H1 (cell line): ENCODE measurements around the gene ARSK. TPM values are rescaled to one million over a fixed set of nuclear protein-coding genes. Genes with fewer than 3 reads are reported as not detected.

ENCODE experiments used
- CTCF ChIA-PET: fragments of 300-600 bp; sonication (Branson Sonifier 250); formaldehyde crosslinking; loops from one replicate; lab custom pipeline; 2021; ENCODE audit not compliant: partially characterized antibody; lab: Charles Lee
- POLR2A ChIA-PET: fragments of 300-600 bp; sonication (Branson Sonifier 250); formaldehyde crosslinking; loops from one replicate; lab custom pipeline; 2021; ENCODE audit warnings: inconsistent platforms; ENCODE audit not compliant: partially characterized antibody; lab: Charles Lee
- DNase-seq, 2 experiments: peaks; one replicate each; pipeline versions ENCODE4 v3.0.0 to v3.0.0-alpha.2; 2010 to 2022; ENCODE audit warnings: low spot score in 2 of 2, low read depth in 1 of 2, mixed read lengths in 1 of 2
- FAIRE-seq: peaks from 2 replicates; lab custom pipeline; 2011; peaks lifted over from hg19 to GRCh38; lab: Jason Lieb, UNC
- H2AFZ ChIP-seq: 2 replicates; pipeline ENCODE4 v1.8.1; 2012; ENCODE audit warnings: low read length, inconsistent platforms
- H2AK5ac ChIP-seq: 2 replicates; pipeline ENCODE4 v1.6.1; 2013; ENCODE audit warnings: low read depth, low read length
- H2BK120ac ChIP-seq: replicated peaks from 2 replicates; pipeline ENCODE3; 2013; ENCODE audit warnings: low read depth, low read length, inconsistent platforms
- H2BK12ac ChIP-seq: 2 replicates; pipeline ENCODE4 v1.6.1; 2013; ENCODE audit warnings: low read depth, low read length
- H2BK15ac ChIP-seq: 2 replicates; pipeline ENCODE4 v1.6.1; 2013; ENCODE audit warnings: low read length
- H2BK20ac ChIP-seq: 2 replicates; pipeline ENCODE4 v1.6.1; 2013; ENCODE audit warnings: low read length
- H2BK5ac ChIP-seq: 2 replicates; pipeline ENCODE4 v1.6.1; 2013; ENCODE audit warnings: low read depth, low read length
- H3K14ac ChIP-seq: 2 replicates; pipeline ENCODE4 v1.6.1; 2013; ENCODE audit warnings: inconsistent platforms; ENCODE audit not compliant: insufficient read length
- H3K18ac ChIP-seq: 2 replicates; pipeline ENCODE4 v1.6.1; 2013; ENCODE audit warnings: low read length; ENCODE audit errors: extremely low read depth
- H3K23ac ChIP-seq: 2 replicates; pipeline ENCODE4 v1.6.1; 2013; ENCODE audit warnings: inconsistent platforms; ENCODE audit not compliant: insufficient read length
- H3K23me2 ChIP-seq: 2 replicates; pipeline ENCODE4 v1.6.1; 2013; ENCODE audit warnings: low read depth, low read length
- H3K27ac ChIP-seq: 2 replicates; pipeline ENCODE4 v1.6.1; 2011; ENCODE audit warnings: low read depth, low read length, inconsistent platforms
- H3K27me3 ChIP-seq, 4 experiments: replicated peaks in 1 of 4; 1 replicate in 1 of 4; 2 replicates in 3 of 4; pipeline versions ENCODE4 v1.6.1 to v1.8.1; 2011 to 2013; ENCODE audit warnings: low read length in 3 of 4, mild to moderate bottlenecking in 3 of 4, inconsistent platforms in 2 of 4, mixed read lengths in 2 of 4, moderate library complexity in 1 of 4; ENCODE audit not compliant: control insufficient read depth in 3 of 4, insufficient read depth in 3 of 4; ENCODE audit errors: extremely low read depth in 1 of 4
- H3K36me3 ChIP-seq, 4 experiments: 2 replicates each; pipeline versions ENCODE4 v1.6.1 to v1.8.1; 2011 to 2013; ENCODE audit warnings: mild to moderate bottlenecking in 4 of 4, low read length in 3 of 4, moderate library complexity in 2 of 4, control low read depth in 1 of 4, inconsistent platforms in 1 of 4; ENCODE audit not compliant: insufficient read depth in 4 of 4, control insufficient read depth in 2 of 4
- H3K4ac ChIP-seq: replicated peaks from 2 replicates; pipeline ENCODE3; 2013; ENCODE audit warnings: low read length, low read depth, mixed read lengths, inconsistent platforms; ENCODE audit not compliant: insufficient read length
- H3K4me1 ChIP-seq, 4 experiments: replicated peaks in 1 of 4; 1 replicate in 1 of 4; 2 replicates in 3 of 4; pipeline versions ENCODE4 v1.6.1 to v1.8.1; 2011 to 2013; ENCODE audit warnings: low read length in 3 of 4, inconsistent platforms in 2 of 4, mixed read lengths in 1 of 4; ENCODE audit not compliant: insufficient read depth in 4 of 4, control insufficient read depth in 3 of 4
- H3K4me2 ChIP-seq, 2 experiments: 2 replicates each; pipeline versions ENCODE4 v1.6.1 to v1.8.1; 2011 to 2013; ENCODE audit warnings: low read depth in 2 of 2, low read length in 2 of 2, control low read depth in 1 of 2, inconsistent platforms in 1 of 2, mild to moderate bottlenecking in 1 of 2; ENCODE audit not compliant: insufficient read depth in 1 of 2
- H3K4me3 ChIP-seq, 4 experiments: fragments of 200-600, 300-600 bp in 1 of 4; sonication (generic), shearing (Covaris generic), sonication (Bioruptor Twin) in 1 of 4; 2 replicates each; pipeline versions ENCODE4 v1.5.1 to v1.8.1; 2011 to 2016; ENCODE audit warnings: low read length in 4 of 4, low read depth in 3 of 4, control low read depth in 2 of 4, inconsistent platforms in 2 of 4, mild to moderate bottlenecking in 2 of 4, mixed read lengths in 1 of 4, moderate library complexity in 1 of 4; ENCODE audit not compliant: insufficient read depth in 2 of 4; ENCODE audit errors: extremely low read depth in 1 of 4
- H3K56ac ChIP-seq: replicated peaks from 2 replicates; pipeline ENCODE3; 2013; ENCODE audit warnings: low read depth, mild to moderate bottlenecking, mixed read lengths, low read length, inconsistent platforms; ENCODE audit not compliant: insufficient read length
- H3K79me1 ChIP-seq: 2 replicates; pipeline ENCODE4 v1.6.1; 2013; ENCODE audit warnings: low read depth, low read length, control low read depth
- H3K79me2 ChIP-seq, 2 experiments: 2 replicates each; pipeline versions ENCODE4 v1.6.1 to v1.8.1; 2012 to 2013; ENCODE audit warnings: low read length in 2 of 2, mild to moderate bottlenecking in 2 of 2, inconsistent platforms in 1 of 2; ENCODE audit not compliant: insufficient read depth in 2 of 2, control insufficient read depth in 1 of 2
- H3K9ac ChIP-seq, 4 experiments: replicated peaks in 1 of 4; 1 replicate in 1 of 4; 2 replicates in 3 of 4; pipeline versions ENCODE4 v1.6.1 to v1.8.1; 2011 to 2013; ENCODE audit warnings: low read depth in 3 of 4, low read length in 3 of 4, control low read depth in 2 of 4, mild to moderate bottlenecking in 2 of 4, moderate library complexity in 2 of 4, inconsistent platforms in 1 of 4; ENCODE audit errors: extremely low read depth in 1 of 4
- H3K9me3 ChIP-seq, 2 experiments: 2 replicates each; pipeline versions ENCODE4 v1.6.1 to v1.8.1; 2012 to 2013; ENCODE audit warnings: mild to moderate bottlenecking in 2 of 2, moderate library complexity in 2 of 2, control low read depth in 1 of 2, inconsistent platforms in 1 of 2, low read depth in 1 of 2, low read length in 1 of 2, mixed read lengths in 1 of 2; ENCODE audit not compliant: insufficient read depth in 2 of 2
- H4K20me1 ChIP-seq, 2 experiments: replicated peaks in 1 of 2; 2 replicates each; pipeline versions ENCODE3 to v1.8.1; 2011 to 2013; ENCODE audit warnings: inconsistent platforms in 2 of 2, low read length in 2 of 2, mild to moderate bottlenecking in 1 of 2; ENCODE audit not compliant: insufficient read depth in 2 of 2, control insufficient read depth in 1 of 2
- H4K5ac ChIP-seq: 2 replicates; pipeline ENCODE4 v1.6.1; 2013; ENCODE audit warnings: low read length, low read depth, mixed read lengths, inconsistent platforms; ENCODE audit not compliant: insufficient read length
- H4K8ac ChIP-seq: 2 replicates; pipeline ENCODE4 v1.8.0; 2013; ENCODE audit warnings: mild to moderate bottlenecking, moderate library complexity, low read length, inconsistent platforms; ENCODE audit not compliant: insufficient read depth; ENCODE audit errors: extremely low read depth
- H4K91ac ChIP-seq: replicated peaks from 2 replicates; pipeline ENCODE3; 2013; ENCODE audit warnings: low read length, mixed read lengths, inconsistent platforms; ENCODE audit not compliant: insufficient read length
- EP300 ChIP-seq, 2 experiments: IDR thresholded peaks; 1 replicate in 1 of 2; 2 replicates in 1 of 2; pipeline ENCODE4 v1.6.1; 2011 to 2012; ENCODE audit warnings: low read depth in 2 of 2, low read length in 2 of 2, mild to moderate bottlenecking in 2 of 2, borderline replicate concordance in 1 of 2, inconsistent platforms in 1 of 2, moderate library complexity in 1 of 2
- SIN3A ChIP-seq, 2 experiments: IDR thresholded peaks in 1 of 2; conservative IDR thresholded peaks in 1 of 2; 2 replicates each; pipeline ENCODE4 v1.6.1; 2011 to 2012; ENCODE audit warnings: low read length in 2 of 2, improper control_type of control experiment in 1 of 2, low read depth in 1 of 2, mild to moderate bottlenecking in 1 of 2
- WGBS, 2 experiments: shearing (Covaris generic) in 1 of 2; methylation state at CpG; one replicate each; pipeline versions ENCODE4 v1.1.6 to v1.1.7; 2013 to 2015; ENCODE audit warnings: low lambda C conversion rate in 2 of 2, mixed read lengths in 2 of 2, inconsistent platforms in 1 of 2, low coverage in 1 of 2, missing lambda C conversion rate in 1 of 2; ENCODE audit not compliant: insufficient replicate concordance in 2 of 2, insufficient coverage in 1 of 2, insufficient read length in 1 of 2; ENCODE audit errors: extremely low coverage in 1 of 2, missing lambda C conversion rate in 1 of 2; 5-methylcytosine and 5-hydroxymethylcytosine counted together
- polyA plus RNA-seq, 7 experiments: library from polyadenylated mRNA; depleted of rRNA in 3 of 7; stranded (reverse) in 5 of 7; unstranded in 2 of 7; fragments of >200 nt in 5 of 7; fragments of 200-250 nt in 2 of 7; gene quantifications; 1 replicate in 5 of 7; 2 replicates in 1 of 7; 4 replicates in 1 of 7; pipeline versions ENCODE4 v1.2.1 to v1.2.3, GENCODE V29; 2011 to 2013; ENCODE audit warnings: missing spikeins in 2 of 7, mixed read lengths in 2 of 7
- total RNA-seq: library from RNA; stranded (reverse); fragmentation: NEBNext Ultra II Directional; extraction: Animal tissue kit (Norgen Biotek cat#: 25700); gene quantifications from 2 replicates; pipeline ENCODE4 v1.2.1, GENCODE V29; 2021
- TF ChIP-seq, protein P1 (sequence below): IDR thresholded peaks from 2 replicates; pipeline ENCODE4 v1.6.1; 2012; ENCODE audit warnings: inconsistent platforms

The ARSK gene
- total and polyA plus RNA-seq, 2 of the 8 experiments (the other 6 are each of a cell fraction or from before 2014, with no cell fraction given) = 8.4 to 14.1 TPM

DNA sequence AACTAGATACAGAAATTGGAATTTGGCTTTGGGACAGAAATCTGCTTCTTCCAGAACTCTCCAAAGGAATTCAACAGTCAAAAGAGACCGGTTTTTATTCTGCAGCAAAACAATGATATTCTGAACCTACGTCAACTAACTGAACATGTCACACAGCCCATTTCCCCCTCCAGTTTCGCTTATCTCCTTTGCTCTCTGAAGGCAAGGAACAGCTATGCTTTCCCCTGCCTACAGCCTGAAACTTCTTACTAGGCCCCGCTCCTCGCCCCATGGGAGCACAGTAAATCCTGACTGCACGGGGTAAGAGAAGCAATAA lies 612 bp upstream of the ARSK start:
- Histone ChIP-seq H2BK15ac (no peak overlapping the region), H3K4me1 (no peaks in the 10 kb centered on the region; a peak in 1 of 7 replicates), H4K8ac (no peak overlapping the region; the same call in 1 of the 2 replicates), H3K9ac (peak overlapping the region in 3 of 4 experiments; percentile 19 to 78 (median 77); a peak in 5 of 7 replicates), H3K36me3 (peaks cover 0 to 12% (median 0%) of the 10 kb centered on the region in 4 experiments; a peak in 2 of 8 replicates), H3K14ac (no peak overlapping the region), H3K79me1 (peaks cover 2% of the 10 kb centered on the region; the same call in 1 of the 2 replicates), H4K91ac (no peak overlapping the region), H3K18ac (no peak overlapping the region), H4K20me1 (no peaks in the 10 kb centered on the region), H3K27ac (0 out of 2 replicates have a peak overlapping the region, but pooled peaks have one; percentile 16), H2BK20ac (no peak overlapping the region), H3K9me3 (no peaks in the 10 kb centered on the region), H3K4ac (no peak overlapping the region), H3K23me2 (peaks cover 3% of the 10 kb centered on the region; the same call in 1 of the 2 replicates), H2BK5ac (no peak overlapping the region), H2AK5ac (no peak overlapping the region), H3K23ac (no peak overlapping the region), H3K79me2 (peaks cover 0 to 56% of the 10 kb centered on the region in 2 experiments; a peak in 3 of 4 replicates), H3K27me3 (no peaks in the 10 kb centered on the region), H2BK120ac (no peak overlapping the region), H2AFZ (peak overlapping the region; percentile 37; the same call in 1 of the 2 replicates), H3K4me3 (peak overlapping the region; percentile 70 to 81 (median 76)), H2BK12ac (no peak overlapping the region), H4K5ac (no peak overlapping the region), H3K56ac (no peak overlapping the region), H3K4me2 (peak overlapping the region; percentile 64 to 81)
- WGBS, 2 experiments = 2% methylated on average over 6 of the region's 6 CpGs; no CpG with 5 or more reads in 1 of the 2 experiments
- no peak for DNase-seq
- no peak for FAIRE-seq
- ChIA-PET POLR2A (no interaction called here), CTCF (no interaction called here)
- no peak for TF ChIP-seq EP300 (IDR thresholded peaks at IDR 0.05; ENCODE audit: borderline replicate concordance in 1 of 2, low read depth in 2 of 2, low read length in 2 of 2)
- TF ChIP-seq, protein P1, sequence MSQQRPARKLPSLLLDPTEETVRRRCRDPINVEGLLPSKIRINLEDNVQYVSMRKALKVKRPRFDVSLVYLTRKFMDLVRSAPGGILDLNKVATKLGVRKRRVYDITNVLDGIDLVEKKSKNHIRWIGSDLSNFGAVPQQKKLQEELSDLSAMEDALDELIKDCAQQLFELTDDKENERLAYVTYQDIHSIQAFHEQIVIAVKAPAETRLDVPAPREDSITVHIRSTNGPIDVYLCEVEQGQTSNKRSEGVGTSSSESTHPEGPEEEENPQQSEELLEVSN = no peak
- TF ChIP-seq SIN3A (conservative IDR thresholded peaks at IDR 0.05 in 1 of 2, IDR thresholded peaks at IDR 0.05 in 1 of 2; ENCODE audit: low read depth in 1 of 2, low read length in 2 of 2) = no peak
